Measurements from ENCODE around the gene MATCAP1.

GRCh38 chr16:67163164-67163998 is 20.4 kb downstream of the MATCAP1 start:
- TF ChIP-seq CTCF (IDR thresholded peaks at IDR 0.05; ENCODE audit: borderline replicate concordance, extremely low read depth, low read length, poor library complexity, severe bottlenecking) (no peak), EZH2 (IDR thresholded peaks at IDR 0.05; ENCODE audit: borderline replicate concordance, low read depth, low read length, severe bottlenecking) (no peak)
